HG03175 (cell line): Measurements from ENCODE around the gene ARHGAP29.

Experiments used
- ATAC-seq: cut with Tn5 transposase; IDR thresholded peaks from one replicate; pipeline ENCODE4 v1.9.1; 2021; ENCODE audit warnings: mild to moderate bottlenecking, moderate library complexity; ENCODE audit not compliant: unreplicated experiment

ARHGAP29 gene

GRCh38 chr1:94260635-94261387 is 23.4 kb upstream of the ARHGAP29 start:
- ATAC-seq: no peak

GRCh38 chr1:94259635-94260289 is 22.4 kb upstream of the ARHGAP29 start:
- no peak for ATAC-seq

- no peak for ATAC-seq
Observed at GRCh38 chr1:94258873-94259331, 21.5 kb upstream of the ARHGAP29 start.

- ATAC-seq: no peak
Observed at GRCh38 chr1:94257444-94257843, 20.1 kb upstream of the ARHGAP29 start.

GRCh38 chr1:94255476-94255875 is 18.1 kb upstream of the ARHGAP29 start:
- ATAC-seq: no peak

- no peak for ATAC-seq
Observed at GRCh38 chr1:94254073-94254810, 16.9 kb upstream of the ARHGAP29 start.

- ATAC-seq: no peak
Observed at GRCh38 chr1:94253456-94254017, 16.2 kb upstream of the ARHGAP29 start.

- ATAC-seq: no peak
Observed at GRCh38 chr1:94250341-94250740, 13.0 kb upstream of the ARHGAP29 start.

- ATAC-seq: no peak
Observed at GRCh38 chr1:94248956-94249688, 11.7 kb upstream of the ARHGAP29 start.

GRCh38 chr1:94247138-94248094 is 10.0 kb upstream of the ARHGAP29 start:
- ATAC-seq: peak; percentile 86

GRCh38 chr1:94246692-94247137 is 9.3 kb upstream of the ARHGAP29 start:
- no peak for ATAC-seq

- no peak for ATAC-seq
Observed at GRCh38 chr1:94245747-94246438, 8.5 kb upstream of the ARHGAP29 start.

GRCh38 chr1:94244816-94245215 is 7.4 kb upstream of the ARHGAP29 start:
- no peak for ATAC-seq

GRCh38 chr1:94243665-94244064 is 6.3 kb upstream of the ARHGAP29 start:
- ATAC-seq: no peak

- ATAC-seq: no peak
Observed at GRCh38 chr1:94240822-94241221, 3.4 kb upstream of the ARHGAP29 start.

- no peak for ATAC-seq
Observed at GRCh38 chr1:94239796-94240195, 2.4 kb upstream of the ARHGAP29 start.

- ATAC-seq: no peak
Observed at GRCh38 chr1:94239051-94239450, 1.7 kb upstream of the ARHGAP29 start.

- peak; percentile 39 for ATAC-seq
Observed at GRCh38 chr1:94236630-94237290, 624 bp downstream of the ARHGAP29 start.
